Hematopoietic multipotent progenitor cell treated with erythropoietin and hydrocortisone succinate and interleukin-3 and kit ligand, for 17 days (in vitro differentiated cells): ENCODE measurements around the gene SIX3.

ENCODE experiments used
- DNase-seq: peaks from one replicate; pipeline ENCODE4 v3.0.0-alpha.2; 2015; ENCODE audit warnings: low spot score

Gene SIX3

GRCh38 chr2:44931198-44931780 lies 10.2 kb upstream of the SIX3 start:
- no peak for DNase-seq

- no peak for DNase-seq
Measured at GRCh38 chr2:44932079-44932478, 9.4 kb upstream of the SIX3 start.

GRCh38 chr2:44932564-44933392 lies 8.7 kb upstream of the SIX3 start:
- DNase-seq, result no peak

GRCh38 chr2:44933434-44933951 lies 8.0 kb upstream of the SIX3 start:
- no peak for DNase-seq

- DNase-seq, result no peak
Measured at GRCh38 chr2:44934038-44934982, 7.2 kb upstream of the SIX3 start.

- no peak for DNase-seq
Measured at GRCh38 chr2:44934983-44935728, 6.3 kb upstream of the SIX3 start.

GRCh38 chr2:44935729-44936098 lies 5.8 kb upstream of the SIX3 start:
- DNase-seq, result no peak

- no peak for DNase-seq
Measured at GRCh38 chr2:44936275-44936674, 5.2 kb upstream of the SIX3 start.

- no peak for DNase-seq
Measured at GRCh38 chr2:44936715-44937687, 4.5 kb upstream of the SIX3 start.

GRCh38 chr2:44937688-44938240 lies 3.7 kb upstream of the SIX3 start:
- DNase-seq, result no peak

- no peak for DNase-seq
Measured at GRCh38 chr2:44938287-44939105, 3.0 kb upstream of the SIX3 start.

GRCh38 chr2:44939106-44940048 lies 2.1 kb upstream of the SIX3 start:
- no peak for DNase-seq

GRCh38 chr2:44940049-44940494 lies 1.4 kb upstream of the SIX3 start:
- DNase-seq, result no peak

- no peak for DNase-seq
Measured at GRCh38 chr2:44940732-44941464, 604 bp upstream of the SIX3 start.

- DNase-seq, result no peak
Measured at GRCh38 chr2:44942304-44943030, 965 bp downstream of the SIX3 start.

- DNase-seq, result no peak
Measured at GRCh38 chr2:44943031-44943692, 1.7 kb downstream of the SIX3 start.
